Anterior cingulate cortex (tissue), 58 donors: ENCODE measurements around the gene HIF3A.
"Not testable (repeated sequence)": the region's sequence is repeated elsewhere in the genome, so short reads cannot be mapped to it uniquely, and the experiment has no call there.

ENCODE experiments used
- DNase-seq, 58 donors: peaks; one replicate each; lab custom pipeline; 2025; lab: John Stamatoyannopoulos, UW

The HIF3A gene

DNA sequence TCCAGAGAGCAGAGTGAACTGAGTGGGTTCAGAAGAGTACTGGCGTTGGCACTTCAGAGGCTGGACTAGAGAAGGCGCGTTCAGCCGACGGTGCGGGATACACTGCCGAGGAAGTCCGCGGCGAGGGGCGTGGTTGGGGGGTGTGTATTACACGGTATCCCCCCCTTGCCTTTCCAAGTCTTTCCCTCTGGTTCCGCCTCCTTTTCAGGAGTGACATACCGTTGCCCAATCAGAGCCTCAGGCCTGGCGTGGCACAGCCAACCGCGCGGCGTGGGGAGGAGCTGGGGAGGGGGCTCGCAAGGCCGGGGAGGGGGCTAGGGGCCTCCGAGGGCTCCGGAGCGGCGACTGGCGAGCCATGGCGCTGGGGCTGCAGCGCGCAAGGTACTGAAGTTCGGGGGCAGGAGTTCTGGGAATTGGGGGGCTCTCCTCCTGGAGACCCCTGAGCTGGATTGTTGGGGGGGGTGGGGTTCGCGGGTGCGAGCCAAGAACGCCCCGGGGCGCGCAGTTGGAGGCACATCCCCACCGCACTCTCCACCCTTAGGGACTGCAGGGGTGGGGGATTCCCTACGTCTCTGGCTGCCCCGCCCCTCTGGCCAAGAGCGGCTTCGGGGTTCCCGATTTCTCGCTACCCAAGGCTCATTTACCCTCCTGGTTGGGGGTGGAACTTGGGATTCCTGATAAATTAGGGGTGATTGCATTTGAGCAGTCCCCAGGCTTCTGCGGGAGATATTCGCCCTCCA, at the start of gene HIF3A:
HIF3A (plus strand) TSS at position 321 of the 740 bp plus-strand sequence; CDS start at position 356, 35 bp downstream.
- DNase-seq, result peak in 47 of 58 donors; percentile 9 to 73 (median 46)

DNA sequence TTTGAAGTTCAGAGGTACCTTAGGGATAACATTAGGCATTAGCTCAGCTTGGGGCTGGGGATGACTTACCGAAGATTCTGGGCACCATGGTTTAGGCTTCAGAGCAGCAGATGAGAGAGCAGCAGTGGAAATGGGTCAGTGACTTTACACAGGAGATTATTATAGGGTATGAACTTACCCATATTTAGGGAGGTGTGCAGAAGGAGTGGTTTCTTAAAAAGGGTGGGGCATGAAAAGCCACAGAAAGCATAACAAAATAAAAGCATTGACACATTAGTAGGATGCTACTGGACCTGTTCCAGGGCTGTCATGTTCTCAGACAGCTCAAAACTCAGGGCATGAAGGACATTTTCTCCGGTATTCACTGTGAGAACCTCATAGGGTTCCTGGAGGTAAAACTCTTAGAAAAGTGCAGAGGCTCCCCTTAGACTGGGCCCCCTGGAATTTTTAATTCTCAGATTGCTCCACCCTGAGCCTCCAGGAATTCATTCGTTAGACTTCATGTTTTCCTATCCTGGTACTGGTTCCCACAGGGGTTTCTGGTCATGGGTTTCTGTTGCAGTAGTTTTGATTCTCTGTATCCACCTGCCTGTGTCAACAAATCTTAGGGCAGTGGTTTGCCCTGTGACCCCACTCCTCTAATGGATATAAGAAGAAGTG, 46.6 kb upstream of the HIF3A start:
- DNase-seq, result no peak

DNA sequence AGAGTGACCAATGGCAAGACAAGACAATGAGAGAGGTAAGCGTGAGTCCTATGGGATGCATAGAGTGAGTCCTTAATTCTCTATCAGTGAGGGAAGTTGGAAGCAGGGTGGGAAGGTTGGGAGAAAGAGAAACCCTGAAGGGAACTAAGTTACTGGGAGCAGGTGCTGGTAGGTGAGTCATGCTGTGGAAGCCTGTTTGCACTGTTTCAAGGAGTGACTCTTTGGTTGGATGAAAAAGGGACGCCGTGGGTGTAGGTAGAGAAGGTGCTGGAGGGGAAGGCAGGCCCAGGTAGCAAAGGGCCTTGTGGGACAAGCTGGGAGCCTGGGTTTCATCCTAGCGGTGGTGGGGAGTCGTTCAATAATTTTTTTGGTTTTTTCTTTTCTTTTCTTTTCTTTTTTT, 45.4 kb upstream of the HIF3A start:
- no peak for DNase-seq

DNA sequence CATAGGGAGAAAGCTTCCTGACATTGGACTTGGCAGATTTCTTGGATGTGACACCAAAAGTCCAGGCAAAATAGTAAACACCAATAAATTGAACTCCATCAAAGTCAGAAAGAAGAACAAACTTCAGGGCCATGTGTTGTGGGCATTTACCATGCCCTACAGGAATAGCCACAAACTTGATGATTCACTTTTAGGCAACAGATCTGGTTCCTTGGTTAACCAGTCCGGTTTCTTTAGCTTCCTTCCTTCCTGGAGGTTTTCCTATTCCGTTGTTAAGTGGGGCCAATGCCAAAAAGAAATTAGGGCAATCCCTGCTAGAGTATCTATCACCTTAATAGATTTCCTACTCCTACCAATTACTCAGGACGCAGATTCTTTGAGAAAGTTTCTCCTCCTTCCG, 42.1 kb upstream of the HIF3A start:
- no peak for DNase-seq

DNA sequence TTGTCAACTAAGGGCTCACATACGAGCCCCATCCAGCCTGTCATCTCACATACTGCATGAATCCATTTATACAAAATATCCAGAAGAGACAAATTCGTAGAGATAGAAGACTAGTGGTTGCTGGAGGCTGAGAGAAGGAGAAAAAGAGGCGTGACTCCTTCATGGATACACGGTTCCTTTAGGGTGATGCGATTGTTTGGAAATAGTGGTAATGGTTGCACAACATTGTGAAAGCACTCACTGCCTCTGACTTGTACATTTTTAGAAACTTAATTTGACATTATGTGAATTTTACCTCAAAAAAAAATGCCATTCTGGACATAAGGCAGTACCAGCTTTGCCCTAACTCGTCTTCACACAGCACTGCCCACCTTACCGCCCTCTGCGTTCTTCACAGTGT, 40.0 kb upstream of the HIF3A start:
- DNase-seq, result no peak

DNA sequence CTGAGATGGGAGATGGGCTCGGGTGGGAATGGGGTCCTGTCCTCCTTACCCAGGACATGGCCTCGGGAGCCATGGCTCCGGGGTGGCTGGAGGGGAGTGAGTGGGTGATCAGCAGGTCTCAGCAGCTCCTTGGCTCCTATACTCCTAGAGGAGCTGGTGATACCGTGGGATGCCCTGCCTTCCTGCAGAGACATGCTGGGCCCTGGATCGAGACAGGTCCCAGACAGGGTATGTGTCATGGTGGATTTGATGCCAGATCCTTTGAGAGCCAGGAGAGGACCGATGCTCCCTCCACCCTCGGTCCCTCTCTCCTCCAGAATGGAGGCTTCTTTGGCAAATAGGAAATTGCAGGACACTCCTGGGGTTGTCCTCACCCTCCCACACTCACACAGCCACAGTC, 35.3 kb upstream of the HIF3A start:
- not testable (repeated sequence) for DNase-seq

DNA sequence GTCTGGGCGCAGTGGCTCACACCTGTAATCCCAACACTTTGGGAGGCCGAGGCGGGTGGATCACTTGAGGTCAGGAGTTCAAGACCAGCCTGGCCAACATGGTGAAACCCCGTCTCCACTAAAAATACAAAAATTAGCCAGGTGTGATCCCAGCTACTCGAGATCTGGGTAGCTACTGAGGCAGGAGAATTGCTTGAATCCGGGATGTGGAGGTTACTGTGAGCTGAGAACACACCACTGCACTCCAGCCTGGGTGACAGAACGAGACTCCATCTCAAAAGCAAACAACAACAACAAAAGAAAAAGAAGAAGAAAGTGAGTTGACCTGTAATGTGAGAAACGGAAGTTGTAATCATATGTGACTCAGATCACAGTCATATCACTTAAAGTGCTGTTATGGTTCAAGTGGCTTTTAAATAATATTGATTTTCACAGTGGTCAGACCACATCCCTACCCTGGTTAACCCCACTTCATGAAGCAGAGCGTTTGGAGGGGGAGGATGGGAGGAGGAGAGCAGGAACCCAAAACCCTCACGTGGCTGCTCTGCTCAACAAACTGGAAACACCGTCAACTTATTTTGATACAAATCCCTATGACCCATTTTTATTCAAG, 34.1 kb upstream of the HIF3A start:
- not testable (repeated sequence) for DNase-seq

DNA sequence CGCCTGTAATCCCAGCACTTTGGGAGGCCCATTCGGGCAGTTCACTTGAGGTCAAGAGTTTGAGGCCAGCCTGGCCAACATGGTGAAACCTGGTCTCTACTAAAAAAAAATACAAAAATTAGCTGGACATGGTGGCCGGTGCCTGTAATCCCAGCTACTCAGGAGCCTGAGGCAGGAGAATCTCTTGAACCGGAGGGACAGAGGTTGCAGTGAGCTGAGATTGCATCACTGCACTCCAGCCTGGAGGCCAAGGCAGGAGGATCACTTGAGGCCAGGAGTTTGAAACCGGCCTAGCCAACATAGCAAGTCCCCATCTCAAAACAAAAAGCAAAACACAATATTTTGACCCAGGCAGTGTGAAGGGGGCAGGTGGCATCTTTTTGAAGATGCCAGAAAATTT, 32.0 kb upstream of the HIF3A start:
- DNase-seq, result not testable (repeated sequence)

DNA sequence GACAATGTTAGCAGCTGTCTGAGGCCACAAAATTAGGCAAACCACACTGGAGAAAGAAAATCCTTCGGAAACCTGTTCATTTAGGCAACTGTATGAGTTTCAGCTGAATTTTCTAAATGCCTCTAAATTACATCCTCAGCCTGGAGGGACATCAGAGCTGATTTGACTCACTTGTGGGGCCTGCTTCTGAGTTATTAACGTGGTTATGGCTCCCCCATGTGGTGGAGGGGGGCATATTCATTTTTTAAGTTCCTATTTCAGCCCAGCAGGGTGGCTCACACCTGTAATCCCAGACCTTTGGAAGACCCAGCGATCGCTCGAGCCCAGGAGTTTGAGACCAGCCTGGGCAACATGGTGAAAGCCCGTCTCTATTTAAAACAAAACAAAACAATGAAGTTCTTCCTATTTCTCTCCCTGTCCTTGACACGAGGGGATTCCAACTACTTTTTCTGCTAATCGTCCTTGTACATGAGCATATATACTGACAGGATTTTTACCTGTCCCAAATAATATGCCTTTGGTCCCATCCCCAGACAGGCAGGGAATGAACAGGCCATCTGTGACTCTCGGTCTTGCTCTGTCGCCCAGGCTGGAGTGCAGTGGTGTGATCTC, 31.5 kb upstream of the HIF3A start:
- peak in 53 of 58 donors; percentile 1 to 78 (median 43) for DNase-seq

DNA sequence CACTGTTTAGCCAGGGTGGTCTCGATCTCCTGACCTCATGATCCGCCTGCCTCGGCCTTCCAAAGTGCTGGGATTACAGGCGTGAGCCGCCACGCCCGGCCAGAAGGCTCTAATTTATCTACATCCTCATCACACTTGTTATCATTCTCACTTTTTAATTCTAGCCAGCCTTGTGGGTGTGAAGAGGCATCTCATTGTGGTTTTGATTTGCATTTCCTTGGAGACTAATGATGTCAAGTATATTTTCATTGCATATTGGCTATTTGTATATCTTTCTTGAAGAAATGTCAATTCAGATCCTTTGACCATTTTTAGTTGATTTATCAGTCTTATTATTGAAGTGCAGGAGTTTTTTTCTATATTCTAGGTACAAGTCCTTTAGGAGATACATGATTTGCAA, 27.7 kb upstream of the HIF3A start:
- no peak for DNase-seq

DNA sequence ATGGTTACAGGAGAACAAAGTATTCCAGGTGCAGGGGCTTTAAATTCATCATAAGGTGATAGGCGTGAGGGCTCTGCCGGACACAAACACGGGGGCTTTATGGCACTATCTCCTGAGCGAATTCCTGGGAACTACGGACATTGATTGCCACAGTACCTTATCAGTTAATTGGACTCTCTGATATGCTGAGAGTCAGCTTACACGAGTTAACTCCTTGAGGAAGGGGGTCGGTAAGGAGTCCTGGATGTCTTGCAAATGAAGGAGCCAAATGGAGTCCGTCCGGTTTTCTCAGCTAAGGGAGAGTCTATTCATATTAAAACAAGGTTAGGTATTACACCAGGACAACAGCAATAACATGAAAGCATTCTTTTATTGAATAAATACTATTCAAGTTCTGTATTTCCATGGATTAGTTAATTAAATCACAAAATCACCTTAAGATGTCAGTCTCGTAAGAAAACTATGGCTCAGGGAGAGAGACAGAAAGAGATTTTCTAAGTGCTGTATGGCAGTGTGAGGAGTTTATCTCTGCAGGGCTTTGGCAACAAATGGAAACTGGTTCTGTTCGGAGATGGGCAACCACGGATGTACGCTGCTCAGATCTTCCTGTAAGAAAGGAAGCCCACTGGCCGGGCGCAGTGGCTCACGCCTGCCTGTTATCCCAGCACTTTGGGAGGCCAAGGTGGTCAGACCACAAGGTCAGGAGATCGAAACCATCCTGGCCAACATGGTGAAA, 26.2 kb upstream of the HIF3A start:
- DNase-seq, result no peak

DNA sequence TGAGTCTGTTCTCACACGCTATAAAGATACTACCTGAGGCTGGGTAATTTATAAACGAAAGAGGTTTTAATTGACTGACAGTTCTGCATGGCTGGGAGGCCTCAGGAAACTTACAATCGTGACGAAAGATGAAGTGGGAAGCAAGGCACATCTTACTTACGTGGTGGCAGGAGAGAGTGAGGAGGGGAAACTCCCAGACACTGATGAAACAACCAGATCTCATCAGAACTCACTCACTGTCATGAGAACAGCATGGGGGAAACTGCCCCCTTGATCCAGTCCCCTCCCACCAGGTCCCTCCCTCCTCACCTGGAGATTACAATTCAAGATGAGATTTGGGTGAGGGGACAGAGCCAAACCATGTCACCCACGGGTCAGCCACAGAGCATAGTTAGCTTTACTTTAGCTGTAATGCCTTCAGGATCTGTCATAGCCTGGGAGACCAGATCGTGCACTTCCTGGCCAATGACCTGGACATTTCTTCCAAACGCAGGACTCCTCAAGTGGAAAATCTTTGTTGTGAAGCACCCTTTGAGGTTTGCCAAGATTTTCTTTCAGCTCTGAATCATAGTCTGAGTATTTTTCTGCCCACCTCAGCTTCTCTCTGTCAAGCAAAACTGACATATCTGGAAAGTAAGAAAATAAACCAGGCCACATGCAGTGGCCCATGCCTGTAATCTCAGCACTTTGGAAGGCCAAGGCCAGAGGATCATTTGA, 25.2 kb upstream of the HIF3A start:
- DNase-seq, result no peak

DNA sequence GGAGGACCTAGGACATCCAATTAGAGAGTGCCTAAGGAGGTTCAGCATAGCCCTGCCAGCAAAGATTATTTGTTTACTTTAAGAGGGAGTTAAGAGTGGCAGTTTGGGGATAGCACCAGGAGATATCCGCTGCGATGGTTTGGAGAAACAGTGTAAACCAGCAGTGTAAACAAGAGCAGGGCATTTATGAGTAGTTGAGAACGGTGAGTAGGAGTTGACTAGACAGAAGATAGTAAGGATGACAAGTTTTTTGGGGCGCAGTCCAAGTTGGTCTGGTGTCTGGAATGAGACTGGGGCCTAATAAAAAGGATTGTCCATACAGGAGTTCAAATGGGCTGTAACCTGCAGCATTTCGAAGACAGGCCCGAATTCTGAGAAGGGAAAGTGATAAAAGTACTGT, 22.9 kb upstream of the HIF3A start:
- DNase-seq, result not testable (repeated sequence)

DNA sequence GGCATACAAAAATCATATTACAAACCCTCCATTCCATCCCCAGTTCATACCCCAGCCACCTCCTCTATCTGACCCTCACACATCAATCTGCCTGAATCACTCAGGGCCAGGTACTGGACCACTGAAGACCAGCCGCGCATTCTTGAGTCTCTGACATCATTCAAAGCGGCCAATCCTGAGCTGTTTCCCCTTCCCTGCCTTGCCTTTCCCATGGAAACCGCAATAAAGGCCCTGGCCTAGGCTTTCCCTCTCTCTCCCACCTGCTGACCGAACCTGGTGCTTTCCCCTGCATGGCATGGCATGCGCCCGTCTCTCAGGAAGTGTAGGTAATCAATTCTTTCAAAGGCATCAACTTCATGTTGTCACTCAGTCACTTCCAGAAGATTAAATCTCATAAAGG, 17.7 kb upstream of the HIF3A start:
- no peak for DNase-seq

DNA sequence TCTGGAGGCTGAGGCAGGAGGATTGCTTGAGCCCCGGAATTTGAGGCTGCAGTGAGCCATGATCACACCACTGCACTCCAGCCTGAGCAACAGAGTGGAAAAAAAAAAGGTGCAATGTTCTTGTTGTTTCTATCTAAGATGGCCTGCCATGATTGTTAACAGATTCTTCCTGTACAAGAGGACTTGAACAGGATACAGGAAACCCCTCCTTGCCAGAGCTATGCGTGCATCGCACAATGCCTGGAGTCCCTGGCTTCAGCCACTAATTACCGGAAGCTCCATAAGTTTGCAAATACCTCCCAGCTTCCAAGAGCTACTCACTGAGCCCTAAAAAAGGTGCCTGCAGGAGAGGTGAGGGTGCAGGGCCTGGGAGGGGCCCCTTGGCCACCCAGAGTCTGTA, 13.1 kb upstream of the HIF3A start:
- no peak for DNase-seq

DNA sequence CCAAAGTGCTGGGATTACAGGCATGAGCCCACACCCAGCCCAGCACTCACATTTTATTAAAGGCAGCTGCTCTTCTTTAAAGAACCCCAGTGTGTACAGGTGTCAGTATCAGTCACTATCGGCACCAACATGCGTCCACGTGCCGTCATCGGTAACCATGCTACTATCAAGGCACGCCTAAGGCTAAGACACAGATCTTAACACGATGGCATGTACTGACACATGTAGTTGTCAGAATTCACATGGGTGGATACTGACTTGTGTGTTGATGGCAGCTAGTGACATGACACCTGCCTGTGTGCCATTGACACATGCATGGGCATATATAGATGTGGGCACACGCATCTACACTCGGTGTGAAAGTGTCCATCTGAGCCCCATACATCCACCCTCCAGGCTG, 12.2 kb upstream of the HIF3A start:
- no peak for DNase-seq

DNA sequence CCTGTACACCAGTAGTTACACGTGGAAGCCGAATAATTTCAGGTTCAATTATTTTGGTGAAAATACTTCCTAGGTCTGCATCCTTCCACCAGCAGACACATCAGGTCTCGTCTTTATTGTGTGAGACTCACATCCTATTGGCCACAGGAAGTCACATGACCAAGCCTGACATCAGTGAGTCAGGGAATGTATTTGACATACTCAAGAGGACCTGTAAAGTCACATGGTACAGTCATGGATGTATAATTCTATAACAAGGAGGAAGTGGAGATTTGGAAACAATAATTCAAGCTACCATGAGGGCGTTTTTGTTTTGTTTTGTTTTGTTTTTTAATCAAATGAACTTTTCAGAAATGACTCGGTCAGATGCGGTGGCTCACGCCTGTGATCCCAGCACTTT, 9.3 kb upstream of the HIF3A start:
- DNase-seq, result no peak

DNA sequence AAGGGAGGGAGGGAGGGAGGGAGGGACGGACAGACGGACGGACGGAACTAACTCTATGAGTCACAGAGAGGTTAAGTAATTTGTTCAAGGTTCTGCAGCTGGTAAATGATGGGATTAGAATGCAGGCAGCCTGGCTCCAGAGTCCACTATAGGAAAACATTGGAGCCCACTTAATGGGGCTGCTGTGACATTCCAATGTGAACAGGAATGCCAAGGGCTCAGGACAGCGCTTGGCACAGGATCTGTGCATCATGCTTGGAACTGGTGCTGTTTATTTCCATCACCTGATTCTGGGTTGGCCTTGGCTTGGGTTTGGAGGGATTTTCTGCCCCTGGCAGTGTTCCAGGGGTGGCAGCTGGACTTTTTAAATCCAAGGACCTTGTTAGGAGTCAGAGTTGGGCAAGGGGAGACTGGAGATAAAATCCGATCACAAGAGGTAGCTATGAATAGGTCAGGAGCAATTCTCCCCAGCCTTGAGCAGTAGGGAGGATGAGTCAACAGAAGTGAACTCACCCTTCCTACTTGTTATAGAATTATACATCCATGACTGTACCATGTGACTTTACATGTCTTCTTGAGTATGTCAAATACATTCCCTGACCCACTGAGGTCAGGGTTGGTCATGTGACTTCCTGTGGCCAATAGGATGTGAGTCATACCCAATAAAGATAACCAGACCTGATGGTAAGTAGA, 7.8 kb upstream of the HIF3A start:
- no peak for DNase-seq
